Liver (tissue), 9 donors: Measurements from ENCODE around the gene ETS1. TPM values are rescaled to one million over a fixed set of nuclear protein-coding genes. Genes with fewer than 3 reads are reported as not detected.
A peak's percentile ranks its signal among the peaks of the same experiment; 100 is the strongest.

Experiments
- DNase-seq: peaks from one replicate; pipeline ENCODE4 v3.0.0-alpha.2; 2017; ENCODE audit warnings: low spot score
- H3K27ac ChIP-seq, 2 donors: one replicate each; pipeline ENCODE4 v1.7.0; 2013; ENCODE audit warnings: inconsistent platforms in 2 of 2, low read length in 2 of 2, control low read depth in 1 of 2, low read depth in 1 of 2, mild to moderate bottlenecking in 1 of 2
- H3K27me3 ChIP-seq, 4 donors: one replicate each; pipeline versions ENCODE4 v1.6.1 to v1.7.0; 2013; ENCODE audit warnings: low read length in 3 of 4, inconsistent platforms in 1 of 4, mild to moderate bottlenecking in 1 of 4, moderate library complexity in 1 of 4; ENCODE audit not compliant: control insufficient read depth in 4 of 4, insufficient read depth in 4 of 4
- H3K36me3 ChIP-seq, 4 donors: one replicate each; pipeline versions ENCODE4 v1.6.1 to v1.7.0; 2013; ENCODE audit warnings: low read length in 3 of 4, mild to moderate bottlenecking in 3 of 4, low read depth in 1 of 4, moderate library complexity in 1 of 4; ENCODE audit not compliant: control insufficient read depth in 4 of 4, insufficient read depth in 3 of 4
- H3K4me1 ChIP-seq, 4 donors: one replicate each; pipeline versions ENCODE4 v1.6.1 to v1.7.0; 2013; ENCODE audit warnings: low read length in 3 of 4, mild to moderate bottlenecking in 3 of 4, moderate library complexity in 1 of 4; ENCODE audit not compliant: control insufficient read depth in 4 of 4, insufficient read depth in 4 of 4
- H3K4me3 ChIP-seq, 3 donors: one replicate each; pipeline versions ENCODE4 v1.6.1 to v1.7.0; 2013; ENCODE audit warnings: low read length in 3 of 3, control low read depth in 1 of 3, low read depth in 1 of 3, mild to moderate bottlenecking in 1 of 3
- H3K9ac ChIP-seq, 2 donors: one replicate each; pipeline ENCODE4 v1.7.0; 2013; ENCODE audit warnings: low read length in 2 of 2, mild to moderate bottlenecking in 2 of 2, moderate library complexity in 2 of 2, control low read depth in 1 of 2, low read depth in 1 of 2
- H3K9me3 ChIP-seq, 4 donors: one replicate each; pipeline versions ENCODE4 v1.6.1 to v1.7.0; 2013; ENCODE audit warnings: low read length in 3 of 4; ENCODE audit not compliant: control insufficient read depth in 4 of 4
- ATF3 ChIP-seq: IDR thresholded peaks from 2 replicates; pipeline ENCODE4 v1.6.1; 2016; ENCODE audit warnings: antibody characterized with exemption
- EGR1 ChIP-seq, 2 donors: IDR thresholded peaks; 2 replicates each; pipeline ENCODE4 v1.6.1; 2016 to 2018; ENCODE audit warnings: antibody characterized with exemption in 2 of 2, low read depth in 2 of 2
- FOXA1 ChIP-seq: IDR thresholded peaks from 2 replicates; pipeline ENCODE4 v1.6.1; 2016; ENCODE audit warnings: antibody characterized with exemption
- FOXA2 ChIP-seq: IDR thresholded peaks from 2 replicates; pipeline ENCODE4 v1.6.1; 2016; ENCODE audit warnings: antibody characterized with exemption
- GABPA ChIP-seq, 2 donors: IDR thresholded peaks in 1 of 2; conservative IDR thresholded peaks in 1 of 2; 2 replicates each; pipeline ENCODE4 v1.6.1; 2016; ENCODE audit warnings: antibody characterized with exemption in 2 of 2, mild to moderate bottlenecking in 1 of 2, moderate library complexity in 1 of 2
- HNF4A ChIP-seq, 2 donors: conservative IDR thresholded peaks; 2 replicates each; pipeline ENCODE4 v1.6.1; 2016; ENCODE audit warnings: antibody characterized with exemption in 2 of 2, mild to moderate bottlenecking in 2 of 2
- HNF4G ChIP-seq: IDR thresholded peaks from 2 replicates; pipeline ENCODE4 v1.6.1; 2016; ENCODE audit warnings: antibody characterized with exemption
- JUND ChIP-seq, 2 donors: IDR thresholded peaks; 2 replicates each; pipeline ENCODE4 v1.6.1; 2016; ENCODE audit warnings: antibody characterized with exemption in 2 of 2
- MAX ChIP-seq: IDR thresholded peaks from 2 replicates; pipeline ENCODE4 v1.6.1; 2016; ENCODE audit warnings: antibody characterized with exemption
- NR2F2 ChIP-seq: IDR thresholded peaks from 2 replicates; pipeline ENCODE4 v1.6.1; 2016; ENCODE audit warnings: antibody characterized with exemption
- RAD21 ChIP-seq, 2 donors: IDR thresholded peaks; 2 replicates each; pipeline ENCODE4 v1.6.1; 2016; ENCODE audit warnings: antibody characterized with exemption in 2 of 2, mild to moderate bottlenecking in 2 of 2
- REST ChIP-seq: IDR thresholded peaks from 2 replicates; pipeline ENCODE4 v1.6.1; 2016; ENCODE audit warnings: antibody characterized with exemption, mild to moderate bottlenecking
- RXRA ChIP-seq, 2 donors: IDR thresholded peaks; 2 replicates each; pipeline ENCODE4 v1.6.1; 2017 to 2018; ENCODE audit warnings: antibody characterized with exemption in 2 of 2, mild to moderate bottlenecking in 1 of 2
- SP1 ChIP-seq: IDR thresholded peaks from 2 replicates; pipeline ENCODE4 v1.6.1; 2018; ENCODE audit warnings: antibody characterized with exemption, mild to moderate bottlenecking
- TAF1 ChIP-seq: conservative IDR thresholded peaks from 2 replicates; pipeline ENCODE4 v1.6.1; 2016; ENCODE audit warnings: antibody characterized with exemption, mild to moderate bottlenecking
- WGBS: extraction: QIAGEN DNeasy Blood & Tissue Kit; methylation state at CpG from one replicate; pipeline ENCODE4 v1.1.7; 2013; 5-methylcytosine and 5-hydroxymethylcytosine counted together
- polyA plus RNA-seq, 2 donors: library from polyadenylated mRNA; stranded (reverse) in 1 of 2; unstranded in 1 of 2; fragments of 200-250 nt in 1 of 2; fragments of >200 nt in 1 of 2; fragmentation: Nextera tagmentation in 1 of 2; extraction: Ambion mirVana in 1 of 2; gene quantifications; one replicate each; pipeline versions ENCODE4 v1.2.1 to v1.2.3, GENCODE V29; 2013 to 2015
- total RNA-seq, 2 donors: library from RNA; depleted of rRNA; stranded (reverse); fragments of >200 nt; gene quantifications; one replicate each; pipeline ENCODE4 v1.2.3, GENCODE V29; 2014
- TF ChIP-seq, protein P1 (sequence below): IDR thresholded peaks from 2 replicates; pipeline ENCODE4 v1.6.1; 2016; ENCODE audit warnings: antibody characterized with exemption
- TF ChIP-seq, protein P2 (sequence below): fragments of 150-350 bp; IDR thresholded peaks from 2 replicates; pipeline ENCODE4 v1.5.1; 2017; ENCODE audit warnings: improper control_type of control experiment, low read depth, low read length; ENCODE audit not compliant: missing input control
- donor health status: healthy.
- donor health status: healthy.
- donor health status: healthy.
- donor health status: healthy.
- donor health status: healthy.

Gene ETS1
- total and polyA plus RNA-seq, 4 donors = 4.8 to 30.0 (median 20.3) TPM

DNA sequence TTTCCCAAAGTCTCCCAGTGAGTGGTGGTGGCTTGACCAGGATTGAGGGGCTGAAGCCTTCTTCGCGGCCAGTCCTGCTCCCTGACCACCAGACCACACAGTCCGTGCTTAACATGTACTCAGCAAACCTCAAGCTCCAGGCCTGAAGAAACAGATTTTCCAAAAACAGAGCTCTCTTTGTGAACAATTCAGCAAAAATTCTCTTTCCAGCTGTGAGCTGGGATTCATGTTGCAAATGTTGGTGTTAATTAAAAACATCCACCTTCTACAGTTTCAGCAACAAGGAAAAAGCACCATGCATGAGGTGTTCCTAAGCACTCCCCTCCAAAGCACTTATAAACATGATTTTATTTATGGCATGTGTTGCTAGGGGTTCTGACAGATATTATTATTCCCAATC lies 129.5 kb downstream of the ETS1 start (continued):
- no peak for TF ChIP-seq REST
- no peak for TF ChIP-seq SP1
- TF ChIP-seq EGR1 (IDR thresholded peaks at IDR 0.05; ENCODE audit: low read depth in 2 of 2) = no peak
- no peak for TF ChIP-seq JUND (IDR thresholded peaks at IDR 0.05)
- TF ChIP-seq HNF4A (conservative IDR thresholded peaks at IDR 0.05) = no peak
- TF ChIP-seq FOXA1 = no peak
- no peak for TF ChIP-seq RXRA (IDR thresholded peaks at IDR 0.05)

GRCh38 chr11:128456566-128457268 lies 130.6 kb downstream of the ETS1 start:
- Histone ChIP-seq H3K27me3 (no peaks in the 10 kb centered on the region), H3K9me3 (no peaks in the 10 kb centered on the region), H3K4me1 (peaks cover 0 to 2% (median 0%) of the 10 kb centered on the region in 4 donors), H3K9ac (peak overlapping the region in 1 of 2 donors; percentile 29), H3K4me3 (no peak overlapping the region), H3K36me3 (peaks cover 0 to 6% (median 3%) of the 10 kb centered on the region in 4 donors), H3K27ac (peak overlapping the region in 1 of 2 donors; percentile 56)
- TF ChIP-seq GABPA (IDR thresholded peaks at IDR 0.05 in 1 of 2, conservative IDR thresholded peaks at IDR 0.05 in 1 of 2) = no peak
- peak; percentile 15 for TF ChIP-seq FOXA1
- peak; percentile 23 for TF ChIP-seq FOXA2
- TF ChIP-seq MAX = peak; percentile 36
- TF ChIP-seq EGR1 (IDR thresholded peaks at IDR 0.05; ENCODE audit: low read depth in 2 of 2) = peak in 1 of 2 donors; percentile 26
- peak in 1 of 2 donors; percentile 5 for TF ChIP-seq RAD21 (IDR thresholded peaks at IDR 0.05)
- peak in 1 of 2 donors; percentile 52 for TF ChIP-seq HNF4A (conservative IDR thresholded peaks at IDR 0.05)
- no peak for TF ChIP-seq HNF4G
- peak; percentile 33 to 84 for TF ChIP-seq RXRA (IDR thresholded peaks at IDR 0.05)
- peak; percentile 97 for TF ChIP-seq NR2F2
- TF ChIP-seq SP1 = peak; percentile 40
- no peak for DNase-seq
- 67% methylated on average over 8 of the region's 8 CpGs for WGBS

DNA sequence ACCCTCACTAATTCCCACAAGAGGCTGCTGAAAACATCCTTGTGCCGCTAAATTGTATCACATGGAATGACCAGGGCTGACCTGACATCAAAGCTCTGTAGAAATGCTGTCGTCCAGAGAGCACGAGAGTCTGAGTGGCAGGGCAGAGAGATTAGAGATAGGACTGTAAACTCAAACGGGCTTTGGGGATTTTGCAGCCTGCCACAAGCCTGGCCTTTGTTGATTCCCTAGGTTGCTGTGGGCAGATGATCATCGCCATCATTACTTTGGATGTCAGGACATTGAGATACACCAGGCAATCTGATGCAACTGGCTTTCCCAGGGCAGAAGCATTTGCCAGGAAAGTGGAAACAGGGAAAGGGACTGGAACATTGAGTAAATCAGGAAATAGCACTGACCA lies 131.6 kb downstream of the ETS1 start:
- Histone ChIP-seq H3K36me3 (peaks cover 0 to 3% (median 0%) of the 10 kb centered on the region in 4 donors), H3K27ac (peak overlapping the region in 1 of 2 donors; percentile 64), H3K27me3 (no peaks in the 10 kb centered on the region), H3K4me3 (no peak overlapping the region), H3K4me1 (peaks cover 0 to 2% (median under 1%) of the 10 kb centered on the region in 4 donors), H3K9ac (no peak overlapping the region), H3K9me3 (no peaks in the 10 kb centered on the region)
- WGBS = 68% methylated on average over 5 of the region's 5 CpGs
- no peak for DNase-seq
- TF ChIP-seq JUND (IDR thresholded peaks at IDR 0.05) (no peak), EGR1 (IDR thresholded peaks at IDR 0.05; ENCODE audit: low read depth in 2 of 2) (no peak), TAF1 (no peak), RAD21 (IDR thresholded peaks at IDR 0.05) (no peak), HNF4A (conservative IDR thresholded peaks at IDR 0.05) (no peak), MAX (no peak), NR2F2 (no peak), RXRA (IDR thresholded peaks at IDR 0.05) (no peak), ATF3 (no peak), GABPA (IDR thresholded peaks at IDR 0.05 in 1 of 2, conservative IDR thresholded peaks at IDR 0.05 in 1 of 2) (no peak)
- TF ChIP-seq, protein P1, sequence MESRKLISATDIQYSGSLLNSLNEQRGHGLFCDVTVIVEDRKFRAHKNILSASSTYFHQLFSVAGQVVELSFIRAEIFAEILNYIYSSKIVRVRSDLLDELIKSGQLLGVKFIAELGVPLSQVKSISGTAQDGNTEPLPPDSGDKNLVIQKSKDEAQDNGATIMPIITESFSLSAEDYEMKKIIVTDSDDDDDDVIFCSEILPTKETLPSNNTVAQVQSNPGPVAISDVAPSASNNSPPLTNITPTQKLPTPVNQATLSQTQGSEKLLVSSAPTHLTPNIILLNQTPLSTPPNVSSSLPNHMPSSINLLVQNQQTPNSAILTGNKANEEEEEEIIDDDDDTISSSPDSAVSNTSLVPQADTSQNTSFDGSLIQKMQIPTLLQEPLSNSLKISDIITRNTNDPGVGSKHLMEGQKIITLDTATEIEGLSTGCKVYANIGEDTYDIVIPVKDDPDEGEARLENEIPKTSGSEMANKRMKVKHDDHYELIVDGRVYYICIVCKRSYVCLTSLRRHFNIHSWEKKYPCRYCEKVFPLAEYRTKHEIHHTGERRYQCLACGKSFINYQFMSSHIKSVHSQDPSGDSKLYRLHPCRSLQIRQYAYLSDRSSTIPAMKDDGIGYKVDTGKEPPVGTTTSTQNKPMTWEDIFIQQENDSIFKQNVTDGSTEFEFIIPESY = no peak
- TF ChIP-seq, protein P2, sequence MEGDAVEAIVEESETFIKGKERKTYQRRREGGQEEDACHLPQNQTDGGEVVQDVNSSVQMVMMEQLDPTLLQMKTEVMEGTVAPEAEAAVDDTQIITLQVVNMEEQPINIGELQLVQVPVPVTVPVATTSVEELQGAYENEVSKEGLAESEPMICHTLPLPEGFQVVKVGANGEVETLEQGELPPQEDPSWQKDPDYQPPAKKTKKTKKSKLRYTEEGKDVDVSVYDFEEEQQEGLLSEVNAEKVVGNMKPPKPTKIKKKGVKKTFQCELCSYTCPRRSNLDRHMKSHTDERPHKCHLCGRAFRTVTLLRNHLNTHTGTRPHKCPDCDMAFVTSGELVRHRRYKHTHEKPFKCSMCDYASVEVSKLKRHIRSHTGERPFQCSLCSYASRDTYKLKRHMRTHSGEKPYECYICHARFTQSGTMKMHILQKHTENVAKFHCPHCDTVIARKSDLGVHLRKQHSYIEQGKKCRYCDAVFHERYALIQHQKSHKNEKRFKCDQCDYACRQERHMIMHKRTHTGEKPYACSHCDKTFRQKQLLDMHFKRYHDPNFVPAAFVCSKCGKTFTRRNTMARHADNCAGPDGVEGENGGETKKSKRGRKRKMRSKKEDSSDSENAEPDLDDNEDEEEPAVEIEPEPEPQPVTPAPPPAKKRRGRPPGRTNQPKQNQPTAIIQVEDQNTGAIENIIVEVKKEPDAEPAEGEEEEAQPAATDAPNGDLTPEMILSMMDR = no peak
